ENCODE results near the gene GNGT2.

The GNGT2 gene

DNA sequence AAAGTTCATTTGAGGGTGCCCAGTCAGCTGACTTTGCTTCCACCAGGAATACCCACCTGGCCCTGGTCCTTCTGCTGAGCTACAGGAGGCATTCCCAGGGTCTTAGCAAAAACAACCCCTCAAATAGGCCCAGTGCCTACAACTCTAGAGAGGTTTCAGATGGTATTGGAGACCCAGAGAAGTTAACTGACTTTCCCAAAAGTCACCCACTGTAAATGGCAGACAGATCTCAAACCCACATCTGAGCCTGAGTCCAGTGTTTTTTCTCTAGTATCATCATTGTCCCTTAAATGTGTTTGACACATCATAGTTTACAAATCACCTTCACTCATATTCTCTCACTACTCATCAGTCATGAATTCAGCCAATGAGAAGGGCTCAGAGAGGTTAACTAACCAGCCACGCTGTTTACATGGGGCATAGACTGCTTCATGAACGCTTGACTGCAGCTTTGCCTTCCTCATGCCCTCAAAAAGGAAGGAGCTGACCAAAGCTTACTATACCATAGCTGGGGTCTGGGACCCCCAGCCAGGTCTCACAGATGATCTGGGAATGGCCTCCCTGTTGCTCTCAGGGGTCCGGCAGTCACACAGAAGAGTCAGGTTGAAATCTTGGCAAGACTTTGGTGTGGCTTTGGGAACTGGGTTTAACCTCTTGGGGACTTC lies 16.5 kb upstream of the GNGT2 start:
- no peak for ATAC-seq (ENCODE audit: insufficient read depth, low read depth)
- Histone ChIP-seq H3K36me3 (ENCODE audit: insufficient read depth, low read length) (peaks cover 4% of the 10 kb centered on the region; the same call in 1 of the 2 replicates), H3K9ac (ENCODE audit: low read depth, low read length) (no peak overlapping the region), H3K9me3 (ENCODE audit: insufficient read depth, low read length, severe bottlenecking) (no peaks in the 10 kb centered on the region), H3K4me2 (ENCODE audit: insufficient read depth, low read length) (no peak overlapping the region), H3K4me1 (ENCODE audit: insufficient read depth, low read length) (peaks cover 14% of the 10 kb centered on the region), H4K20me1 (ENCODE audit: insufficient read depth, low read length) (peaks cover 4% of the 10 kb centered on the region; the same call in 1 of the 2 replicates), H2AFZ (ENCODE audit: low read depth, low read length) (no peak overlapping the region), H3K27me3 (ENCODE audit: insufficient read depth, low read length, poor library complexity) (peaks cover 18% of the 10 kb centered on the region), H3K27ac (ENCODE audit: low read length) (no peak overlapping the region), H3K79me2 (ENCODE audit: insufficient read depth, low read length) (no peaks in the 10 kb centered on the region), H3K4me3 (ENCODE audit: low read depth in 1 of 2, low read length in 2 of 2) (no peak overlapping the region)
- DNase-seq: no peak
- TF ChIP-seq, protein P1, sequence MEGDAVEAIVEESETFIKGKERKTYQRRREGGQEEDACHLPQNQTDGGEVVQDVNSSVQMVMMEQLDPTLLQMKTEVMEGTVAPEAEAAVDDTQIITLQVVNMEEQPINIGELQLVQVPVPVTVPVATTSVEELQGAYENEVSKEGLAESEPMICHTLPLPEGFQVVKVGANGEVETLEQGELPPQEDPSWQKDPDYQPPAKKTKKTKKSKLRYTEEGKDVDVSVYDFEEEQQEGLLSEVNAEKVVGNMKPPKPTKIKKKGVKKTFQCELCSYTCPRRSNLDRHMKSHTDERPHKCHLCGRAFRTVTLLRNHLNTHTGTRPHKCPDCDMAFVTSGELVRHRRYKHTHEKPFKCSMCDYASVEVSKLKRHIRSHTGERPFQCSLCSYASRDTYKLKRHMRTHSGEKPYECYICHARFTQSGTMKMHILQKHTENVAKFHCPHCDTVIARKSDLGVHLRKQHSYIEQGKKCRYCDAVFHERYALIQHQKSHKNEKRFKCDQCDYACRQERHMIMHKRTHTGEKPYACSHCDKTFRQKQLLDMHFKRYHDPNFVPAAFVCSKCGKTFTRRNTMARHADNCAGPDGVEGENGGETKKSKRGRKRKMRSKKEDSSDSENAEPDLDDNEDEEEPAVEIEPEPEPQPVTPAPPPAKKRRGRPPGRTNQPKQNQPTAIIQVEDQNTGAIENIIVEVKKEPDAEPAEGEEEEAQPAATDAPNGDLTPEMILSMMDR (IDR thresholded peaks at IDR 0.05; ENCODE audit: borderline replicate concordance, extremely low read depth, low read length, poor library complexity, severe bottlenecking): no peak
- TF ChIP-seq EZH2 (IDR thresholded peaks at IDR 0.05; ENCODE audit: borderline replicate concordance, low read depth, low read length, severe bottlenecking): no peak

- peaks cover 7% of the 10 kb centered on the region for H3K4me1 ChIP-seq (ENCODE audit: insufficient read depth, low read length)
- no peaks in the 10 kb centered on the region for H3K9me3 ChIP-seq (ENCODE audit: insufficient read depth, low read length, severe bottlenecking)
- no peaks in the 10 kb centered on the region for H3K79me2 ChIP-seq (ENCODE audit: insufficient read depth, low read length)
- H3K9ac ChIP-seq (ENCODE audit: low read depth, low read length): no peak overlapping the region
- H3K27ac ChIP-seq (ENCODE audit: low read length): no peak overlapping the region
- H4K20me1 ChIP-seq (ENCODE audit: insufficient read depth, low read length): peaks cover 4% of the 10 kb centered on the region; the same call in 1 of the 2 replicates
- no peak overlapping the region for H3K4me2 ChIP-seq (ENCODE audit: insufficient read depth, low read length)
- H3K4me3 ChIP-seq (ENCODE audit: low read depth in 1 of 2, low read length in 2 of 2): no peak overlapping the region
- peaks cover 4% of the 10 kb centered on the region; the same call in 1 of the 2 replicates for H3K36me3 ChIP-seq (ENCODE audit: insufficient read depth, low read length)
- no peak for DNase-seq
- peaks cover 10% of the 10 kb centered on the region for H3K27me3 ChIP-seq (ENCODE audit: insufficient read depth, low read length, poor library complexity)
- no peak for TF ChIP-seq EZH2 (IDR thresholded peaks at IDR 0.05; ENCODE audit: borderline replicate concordance, low read depth, low read length, severe bottlenecking)
- TF ChIP-seq, protein P1 (IDR thresholded peaks at IDR 0.05; ENCODE audit: borderline replicate concordance, extremely low read depth, low read length, poor library complexity, severe bottlenecking): no peak
- no peak overlapping the region for H2AFZ ChIP-seq (ENCODE audit: low read depth, low read length)
- no peak for ATAC-seq (ENCODE audit: insufficient read depth, low read depth)
These were observed 15.3 kb upstream of the GNGT2 start for GRCh38 chr17:49225554-49226236.

DNA sequence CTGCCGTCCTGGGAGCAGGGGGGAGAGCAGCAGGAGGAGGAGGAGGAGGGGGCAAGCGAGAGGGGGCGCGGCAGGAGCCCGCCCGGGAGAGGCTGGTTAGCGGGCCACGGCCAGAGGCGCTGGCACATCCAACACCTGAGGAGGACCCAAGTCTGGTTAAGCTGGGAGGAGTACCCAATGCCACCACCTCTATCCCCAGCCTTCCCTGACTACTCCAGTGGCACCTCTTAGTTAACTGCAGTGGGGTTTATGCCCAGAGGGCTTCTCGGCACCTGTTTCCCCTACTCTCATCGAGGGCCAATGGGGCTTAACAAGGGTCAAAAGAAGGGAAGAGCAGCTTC lies 14.6 kb upstream of the GNGT2 start:
- TF ChIP-seq EZH2 (IDR thresholded peaks at IDR 0.05; ENCODE audit: borderline replicate concordance, low read depth, low read length, severe bottlenecking): no peak
- TF ChIP-seq, protein P1 (IDR thresholded peaks at IDR 0.05; ENCODE audit: borderline replicate concordance, extremely low read depth, low read length, poor library complexity, severe bottlenecking): no peak
- Histone ChIP-seq H3K27me3 (ENCODE audit: insufficient read depth, low read length, poor library complexity) (peaks cover 6% of the 10 kb centered on the region), H3K79me2 (ENCODE audit: insufficient read depth, low read length) (no peaks in the 10 kb centered on the region), H2AFZ (ENCODE audit: low read depth, low read length) (no peak overlapping the region), H3K27ac (ENCODE audit: low read length) (no peak overlapping the region), H3K4me1 (ENCODE audit: insufficient read depth, low read length) (no peaks in the 10 kb centered on the region; the same call in 1 of the 2 replicates), H3K4me3 (ENCODE audit: low read depth in 1 of 2, low read length in 2 of 2) (no peak overlapping the region), H3K9ac (ENCODE audit: low read depth, low read length) (no peak overlapping the region), H3K9me3 (ENCODE audit: insufficient read depth, low read length, severe bottlenecking) (no peaks in the 10 kb centered on the region), H3K4me2 (ENCODE audit: insufficient read depth, low read length) (no peak overlapping the region), H3K36me3 (ENCODE audit: insufficient read depth, low read length) (peaks cover 8% of the 10 kb centered on the region), H4K20me1 (ENCODE audit: insufficient read depth, low read length) (peaks cover 4% of the 10 kb centered on the region; the same call in 1 of the 2 replicates)
- DNase-seq: no peak
- no peak for ATAC-seq (ENCODE audit: insufficient read depth, low read depth)
